NCI-H146 (cell line): Measurements from ENCODE around the gene TMEM79.

Source experiments
- DNase-seq: peaks from one replicate; lab custom pipeline; 2025; lab: John Stamatoyannopoulos, UW

Gene TMEM79

GRCh38 chr1:156284112-156284511 is at the start of gene TMEM79:
Gene TMEM79 (plus strand): TSS chr1:156284325. CDS start chr1:156285227, 902 bp downstream.
- peak; percentile 29 for DNase-seq

GRCh38 chr1:156236164-156236563 is 48.0 kb upstream of the TMEM79 start:
- DNase-seq = no peak

- no peak for DNase-seq
Observed at GRCh38 chr1:156238248-156238647, 45.9 kb upstream of the TMEM79 start.

- DNase-seq = no peak
Observed at GRCh38 chr1:156241311-156241811, 42.8 kb upstream of the TMEM79 start.

- DNase-seq = no peak
Observed at GRCh38 chr1:156241926-156242325, 42.2 kb upstream of the TMEM79 start, which contains the start of gene BGLAP. Gene BGLAP (plus strand): TSS chr1:156242184. CDS start chr1:156242232, 48 bp downstream.

- no peak for DNase-seq
Observed at GRCh38 chr1:156242738-156243137, 41.4 kb upstream of the TMEM79 start.

- DNase-seq = no peak
Observed at GRCh38 chr1:156244126-156244525, 40.0 kb upstream of the TMEM79 start.

- DNase-seq = no peak
Observed at GRCh38 chr1:156244712-156245111, 39.4 kb upstream of the TMEM79 start.

- peak; percentile 77 for DNase-seq
Observed at GRCh38 chr1:156245451-156246232, 38.5 kb upstream of the TMEM79 start.

GRCh38 chr1:156246241-156246780 is 37.8 kb upstream of the TMEM79 start:
- no peak for DNase-seq

GRCh38 chr1:156246781-156247459 is 37.2 kb upstream of the TMEM79 start:
- DNase-seq = no peak

GRCh38 chr1:156247460-156248322 is 36.4 kb upstream of the TMEM79 start, which contains the start of gene PAQR6:
Gene PAQR6 (minus strand): TSS chr1:156248056. CDS start chr1:156246731, 1,325 bp downstream.
- no peak for DNase-seq

- DNase-seq = no peak
Observed at GRCh38 chr1:156248323-156248683, 35.8 kb upstream of the TMEM79 start.

- DNase-seq = no peak
Observed at GRCh38 chr1:156249593-156249992, 34.5 kb upstream of the TMEM79 start.

GRCh38 chr1:156251527-156251926 is 32.6 kb upstream of the TMEM79 start:
- DNase-seq = no peak

- no peak for DNase-seq
Observed at GRCh38 chr1:156253634-156254033, 30.5 kb upstream of the TMEM79 start.

- DNase-seq = no peak
Observed at GRCh38 chr1:156257711-156258110, 26.4 kb upstream of the TMEM79 start.

- DNase-seq = no peak
Observed at GRCh38 chr1:156258859-156259258, 25.3 kb upstream of the TMEM79 start.

GRCh38 chr1:156259805-156260204 is 24.3 kb upstream of the TMEM79 start:
- DNase-seq = no peak

GRCh38 chr1:156260896-156261295 is 23.2 kb upstream of the TMEM79 start:
- no peak for DNase-seq

- no peak for DNase-seq
Observed at GRCh38 chr1:156262461-156263287, 21.5 kb upstream of the TMEM79 start.
